Measurements from ENCODE around the gene ERO1B.
"Not testable (repeated sequence)": the region's sequence is repeated elsewhere in the genome, so short reads cannot be mapped to it uniquely, and the experiment has no call there.

ERO1B gene

GRCh38 chr1:236247286-236247685 lies 34.5 kb downstream of the ERO1B start:
- no peak for DNase-seq

DNA sequence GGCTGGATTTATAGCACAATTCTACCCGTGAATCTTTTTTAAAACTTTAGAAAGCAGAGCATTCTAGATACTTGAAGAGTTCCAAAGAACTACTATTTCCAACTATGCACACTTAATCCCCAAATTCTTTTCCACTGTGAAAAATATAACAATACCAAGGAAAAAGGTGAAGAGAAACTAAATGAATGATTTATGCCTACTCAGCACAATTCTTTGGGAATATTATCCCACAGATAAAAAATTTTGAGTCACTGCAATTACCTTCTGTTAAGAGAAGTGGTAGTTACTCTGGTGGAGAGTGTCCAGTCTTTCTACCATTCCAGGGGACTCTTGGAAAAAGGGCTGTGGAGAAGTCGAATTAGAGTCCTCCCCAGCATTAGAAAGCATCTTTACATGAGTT lies 39.2 kb downstream of the ERO1B start:
- DNase-seq: no peak

DNA sequence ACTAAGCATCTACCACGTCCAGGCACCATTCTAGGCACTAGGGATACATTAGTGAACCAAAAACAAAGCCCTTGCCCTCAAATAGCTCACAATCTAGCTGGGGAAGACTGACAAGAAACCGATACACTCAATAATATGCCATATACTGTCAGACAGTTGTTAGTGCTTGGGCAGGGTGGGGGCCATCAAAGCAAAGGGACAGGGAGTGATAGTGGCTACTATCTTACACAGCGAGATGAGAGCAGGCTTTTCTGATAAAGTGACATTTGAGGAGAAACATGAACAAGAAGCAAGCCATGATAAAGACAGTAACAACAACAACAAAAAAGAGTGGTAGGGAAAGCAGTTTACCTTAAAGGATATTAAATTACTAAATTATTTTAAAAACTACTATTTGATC lies 41.1 kb downstream of the ERO1B start:
- DNase-seq: no peak

DNA sequence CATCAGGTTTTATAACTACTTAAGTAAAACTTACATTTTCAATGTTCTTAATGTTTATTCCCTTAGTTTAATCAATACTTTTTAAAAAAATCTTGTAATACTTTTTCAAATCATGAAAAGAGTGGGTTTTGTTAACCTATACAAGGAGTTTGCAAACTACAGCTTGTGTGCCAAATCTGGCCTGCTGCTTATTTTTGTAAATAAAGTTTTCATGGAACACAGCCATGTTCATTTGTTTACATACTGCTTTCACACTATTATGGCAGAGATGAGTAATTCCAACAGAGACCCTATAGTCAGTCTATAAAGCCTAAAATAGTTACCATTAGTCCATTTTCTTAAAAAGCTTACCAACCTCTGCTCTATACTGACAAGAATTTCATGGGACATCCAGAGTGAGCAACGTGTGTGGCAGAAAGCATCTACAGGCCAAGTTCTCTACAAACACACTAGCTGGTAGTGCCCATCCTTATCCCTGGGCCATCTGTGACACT lies 42.6 kb downstream of the ERO1B start:
- no peak for DNase-seq

DNA sequence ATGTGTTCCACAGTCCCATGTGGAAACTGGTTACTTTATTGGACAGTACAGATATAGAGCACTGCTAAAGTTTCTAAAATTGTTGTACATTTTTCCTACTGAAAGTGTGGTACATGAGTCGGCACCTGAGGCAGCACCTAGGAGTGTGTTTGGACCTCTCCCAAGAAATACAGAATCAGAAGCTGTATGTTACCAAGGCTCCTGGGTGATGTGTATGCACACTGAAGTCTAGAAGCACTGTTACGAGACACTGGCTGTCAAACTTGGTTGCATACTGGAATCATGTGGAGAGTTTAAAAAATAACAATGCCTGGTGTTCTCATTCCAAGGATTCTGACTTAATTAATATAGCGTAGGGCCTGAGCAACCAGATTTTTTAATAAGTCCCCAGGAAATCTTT lies 46.6 kb downstream of the ERO1B start:
- no peak for DNase-seq

DNA sequence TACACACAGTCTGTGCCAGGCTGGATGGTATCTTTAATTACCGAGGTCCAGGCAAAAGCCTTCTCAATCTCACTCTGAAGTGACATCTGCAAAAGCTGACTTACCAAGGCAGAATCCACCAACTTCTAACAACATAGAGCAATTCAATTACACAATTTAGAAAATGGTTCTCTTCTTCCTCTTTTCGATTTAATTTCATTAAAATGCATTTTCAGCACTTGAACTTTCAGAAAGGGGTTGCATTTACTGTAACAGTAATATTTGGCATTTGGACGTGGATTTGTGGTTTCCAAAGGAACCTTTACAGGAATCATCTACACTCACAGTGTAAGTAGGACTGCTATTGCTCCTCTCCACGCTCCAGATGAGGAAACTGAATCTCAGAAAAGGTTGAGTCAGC lies 53.3 kb downstream of the ERO1B start:
- no peak for DNase-seq

GRCh38 chr1:236222632-236223031 lies 59.1 kb downstream of the ERO1B start:
- no peak for DNase-seq

DNA sequence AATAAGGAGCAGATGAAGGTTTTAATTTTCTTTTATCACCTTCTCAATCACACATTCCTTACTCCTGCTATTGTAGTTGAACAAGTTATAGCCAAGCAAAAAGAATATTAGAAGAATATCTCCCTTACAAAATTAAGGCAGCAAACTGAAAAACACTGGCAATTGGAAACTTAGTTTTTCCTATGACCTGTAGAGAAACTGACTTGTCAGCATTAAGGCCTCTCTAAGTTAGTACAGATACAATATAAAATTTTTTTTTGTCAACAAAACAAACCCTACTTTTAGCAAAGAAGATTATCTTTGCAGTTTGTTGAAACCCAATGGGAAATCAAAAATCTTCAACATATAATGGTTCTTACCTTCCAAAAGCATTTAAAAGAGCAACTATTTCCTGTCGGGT lies 61.3 kb downstream of the ERO1B start:
- no peak for DNase-seq

GRCh38 chr1:236214761-236215160 lies 67.0 kb downstream of the ERO1B start:
- DNase-seq: no peak

DNA sequence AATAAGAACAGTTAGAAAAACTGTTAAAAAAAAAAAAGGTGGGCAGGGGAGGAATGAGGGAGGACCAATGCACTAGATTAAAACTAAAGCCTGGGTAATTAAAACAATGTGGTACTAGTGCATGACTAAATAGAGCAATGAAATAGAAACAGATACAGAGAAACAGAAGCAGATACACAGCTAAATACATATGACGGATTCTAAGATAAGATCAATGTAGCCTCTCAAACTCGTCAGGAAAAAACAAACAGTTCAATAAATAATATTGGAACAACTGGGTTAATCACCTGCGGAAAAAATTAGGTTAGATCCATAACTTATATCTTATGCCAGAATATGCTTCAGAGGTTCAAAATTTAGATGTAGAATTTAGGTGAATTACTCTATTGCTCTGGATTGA lies 68.2 kb downstream of the ERO1B start:
- no peak for DNase-seq

DNA sequence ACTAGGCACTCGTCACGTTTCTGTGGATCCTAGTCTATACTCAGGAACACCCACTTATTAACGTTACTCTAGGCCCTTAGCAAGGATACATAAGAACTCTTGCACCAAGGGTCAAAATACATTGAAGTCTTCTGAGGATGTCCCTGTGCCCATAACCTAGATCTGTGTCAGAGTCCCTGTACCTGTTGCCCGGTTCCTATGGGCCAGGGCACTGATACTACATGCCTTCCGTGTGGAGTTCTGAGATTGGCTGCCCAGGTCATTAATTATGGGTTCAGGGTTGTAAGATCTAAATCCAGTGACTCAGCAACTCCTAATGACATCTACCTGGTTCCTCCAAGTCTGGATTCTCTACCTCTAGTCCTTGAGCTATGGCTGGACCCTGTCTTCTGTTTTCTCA lies 69.9 kb downstream of the ERO1B start:
- DNase-seq: no peak

DNA sequence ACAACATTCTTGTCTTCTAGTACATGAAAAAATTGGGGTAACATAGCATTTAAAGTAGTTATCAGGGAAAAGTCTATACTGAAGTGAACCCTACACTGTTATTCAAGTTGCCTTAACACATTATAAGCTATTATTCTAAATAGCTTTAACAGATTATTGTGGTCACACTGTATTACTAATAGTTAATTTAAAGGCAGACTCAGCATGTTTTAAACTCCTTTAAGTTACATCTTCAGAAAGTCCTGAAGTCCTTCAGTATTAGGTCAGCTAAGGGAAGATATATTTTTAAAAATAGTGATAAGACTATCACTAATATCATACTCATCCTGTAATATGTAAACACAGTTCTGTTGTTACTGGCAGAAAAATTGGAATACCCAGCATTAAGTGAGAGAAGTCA lies 72.0 kb downstream of the ERO1B start:
- no peak for DNase-seq

DNA sequence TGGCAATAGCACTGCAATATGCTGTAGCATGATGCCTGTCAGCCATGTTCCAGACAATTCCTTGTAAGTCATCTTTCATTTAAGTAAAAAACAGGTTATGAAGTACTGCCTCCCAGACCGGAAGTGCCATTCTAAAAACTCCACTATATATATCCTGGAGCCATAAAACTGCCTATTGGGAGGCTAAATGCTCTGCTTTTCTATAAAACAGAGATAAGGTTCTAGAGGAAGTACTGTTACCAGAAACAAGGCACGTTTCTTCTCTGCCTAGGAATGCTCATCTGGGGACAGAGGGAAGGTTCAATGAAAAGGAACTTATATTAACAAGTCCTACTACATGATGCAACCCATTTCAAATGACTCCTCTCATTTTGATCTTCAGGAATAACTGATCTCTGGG lies 72.6 kb downstream of the ERO1B start:
- DNase-seq: no peak

GRCh38 chr1:236207569-236207968 lies 74.2 kb downstream of the ERO1B start:
- DNase-seq: no peak

DNA sequence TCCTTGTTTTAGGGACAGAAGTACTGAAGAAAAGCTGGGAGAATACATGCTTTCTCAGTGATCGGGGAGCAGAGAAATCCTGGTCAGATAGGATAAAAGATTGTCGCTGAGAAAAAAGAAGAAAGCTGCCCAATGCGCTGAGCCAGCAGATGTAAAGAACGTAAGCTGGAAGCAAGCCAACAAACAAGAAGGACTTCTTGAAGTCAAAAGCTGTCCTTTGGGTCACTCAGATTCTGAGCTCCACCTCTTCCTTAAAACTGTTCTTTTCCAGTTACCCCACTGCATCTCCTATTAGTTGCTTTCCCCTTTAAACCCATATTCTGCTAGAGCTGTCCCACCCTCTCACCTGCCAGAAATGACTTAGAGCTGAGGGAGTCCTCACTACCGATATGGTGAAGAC lies 74.6 kb downstream of the ERO1B start:
- DNase-seq: no peak

DNA sequence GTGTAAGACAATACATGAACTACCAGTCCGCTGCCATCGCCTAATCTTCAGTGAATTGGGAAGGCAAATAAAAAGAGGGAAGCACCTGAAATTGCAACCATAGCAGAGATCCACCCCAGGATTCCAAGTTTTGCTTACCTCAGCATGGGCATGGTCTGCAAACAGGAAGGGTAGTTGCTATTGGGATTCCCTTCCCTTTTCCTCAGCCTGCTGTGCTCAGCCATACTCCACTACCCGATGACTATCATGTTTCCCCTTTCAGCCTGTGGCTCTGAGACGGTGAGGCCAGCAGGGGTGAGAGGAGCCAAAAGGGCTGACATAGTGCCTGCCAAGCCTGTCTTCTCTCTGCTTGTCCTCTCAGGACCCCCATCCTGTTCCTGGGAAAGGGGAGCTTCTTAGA lies 75.2 kb downstream of the ERO1B start:
- no peak for DNase-seq

DNA sequence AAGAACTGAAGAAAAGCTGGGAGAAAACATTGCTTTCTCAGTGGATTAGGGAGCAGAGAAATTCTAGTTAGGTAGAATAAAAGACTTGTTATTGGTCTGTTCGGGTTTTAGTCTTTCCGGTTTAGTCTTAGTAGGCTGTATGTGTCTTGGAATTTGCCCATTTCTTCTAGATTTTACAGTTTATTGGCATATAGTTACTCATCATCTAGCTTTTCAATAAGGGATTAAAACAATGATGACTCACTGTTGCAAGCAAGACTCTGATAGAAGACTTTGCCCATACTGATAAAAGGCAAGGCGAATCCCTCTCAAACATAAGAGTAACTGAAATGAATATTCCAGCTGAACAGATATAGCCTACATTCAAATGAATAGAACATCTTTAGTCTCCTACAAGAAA lies 77.1 kb downstream of the ERO1B start:
- no peak for DNase-seq

DNA sequence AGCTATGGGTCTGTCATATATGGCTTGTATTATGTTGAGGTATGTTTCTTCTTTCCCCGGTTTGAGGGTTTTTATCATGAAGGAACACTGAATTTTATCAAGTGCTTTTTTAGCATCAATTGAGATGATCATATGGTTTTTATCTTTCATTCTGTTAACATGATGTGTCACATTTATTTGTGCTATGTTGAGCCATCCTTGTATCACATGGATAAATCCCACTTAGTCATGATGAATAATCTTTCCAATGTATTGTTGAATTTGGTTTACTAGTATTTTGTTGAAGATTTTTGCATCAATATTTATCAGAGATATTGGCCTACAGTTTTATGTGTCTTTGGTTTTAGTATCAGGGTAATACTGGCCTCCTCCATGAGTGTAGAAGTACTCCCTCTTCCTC lies 77.7 kb downstream of the ERO1B start:
- no peak for DNase-seq

DNA sequence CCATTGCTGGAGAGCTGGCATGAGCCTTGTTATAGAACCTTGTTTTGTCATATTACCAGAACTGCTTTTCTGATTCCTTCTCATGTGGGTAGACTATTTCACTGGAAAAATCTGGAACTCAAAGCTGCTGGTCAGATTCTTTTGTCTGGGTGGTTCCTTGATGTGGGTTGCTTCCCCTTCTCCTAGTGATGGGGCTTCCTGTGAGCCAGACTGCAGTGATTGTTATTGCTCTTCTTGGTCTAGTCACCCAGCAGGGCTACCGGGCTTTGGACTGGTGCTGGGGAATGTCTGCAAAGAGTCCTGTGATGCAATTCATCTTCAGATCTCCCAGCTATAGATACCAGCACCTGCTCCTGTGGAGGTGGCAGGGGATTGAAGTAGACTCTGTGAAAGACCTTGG lies 80.0 kb downstream of the ERO1B start:
- DNase-seq: no peak

DNA sequence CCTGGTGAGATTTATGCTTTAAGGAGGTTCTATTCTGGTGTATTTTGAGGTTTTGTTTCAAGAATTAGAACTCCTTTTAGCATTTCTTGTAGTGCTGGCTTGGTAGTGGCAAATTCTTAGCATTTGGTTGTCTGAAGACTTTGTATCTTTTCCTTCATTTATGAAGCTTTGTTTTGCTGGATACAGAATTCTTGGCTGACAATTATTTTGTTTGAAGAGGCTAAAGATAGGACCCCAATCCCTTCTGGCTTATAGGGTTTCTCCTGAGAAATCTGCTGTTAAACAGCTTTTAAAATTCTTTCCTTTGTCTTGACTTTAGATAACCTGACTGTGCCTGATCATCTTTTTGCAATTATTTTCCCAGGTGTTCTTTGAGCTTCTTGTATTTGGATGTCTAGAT lies 80.8 kb downstream of the ERO1B start:
- DNase-seq: no peak

- DNase-seq: no peak
Measured at GRCh38 chr1:236193184-236193583, 88.6 kb downstream of the ERO1B start.

DNA sequence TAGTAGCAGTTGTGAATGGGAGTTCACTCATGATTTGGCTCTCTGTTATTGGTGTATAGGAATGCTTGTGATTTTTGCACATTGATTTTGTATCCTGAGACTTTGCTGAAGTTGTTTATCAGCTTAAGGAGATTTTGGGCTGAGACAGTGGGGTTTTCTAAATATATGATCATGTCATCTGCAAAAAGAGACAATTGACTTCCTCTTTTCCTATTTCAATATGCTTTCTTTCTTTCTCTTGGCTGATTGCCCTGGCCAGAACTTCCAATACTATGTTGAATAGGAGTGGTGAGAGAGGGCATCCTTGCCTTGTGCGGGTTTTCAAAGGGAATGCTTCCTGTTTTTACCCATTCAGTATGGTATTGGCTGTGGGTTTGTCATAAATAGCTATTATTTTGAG lies 93.7 kb downstream of the ERO1B start:
- DNase-seq: not testable (repeated sequence)

DNA sequence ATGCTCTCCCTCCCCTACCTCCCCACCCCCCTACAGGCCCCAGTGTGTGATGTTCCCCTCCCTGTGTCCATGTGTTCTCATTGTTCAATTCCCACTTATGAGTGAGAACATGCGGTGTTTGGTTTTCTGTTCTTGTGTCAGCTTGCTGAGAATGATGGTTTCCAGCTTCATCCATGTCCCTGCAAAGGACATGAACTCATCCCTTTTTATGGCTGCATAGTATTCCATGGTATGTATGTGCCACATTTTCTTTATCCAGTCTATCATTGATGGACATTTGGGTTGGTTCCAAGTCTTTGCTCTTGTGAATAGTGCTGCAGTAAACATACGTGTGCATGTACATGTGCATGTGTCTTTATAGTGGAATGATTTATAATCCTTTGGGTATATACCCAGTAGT lies 95.3 kb downstream of the ERO1B start:
- DNase-seq: not testable (repeated sequence)

DNA sequence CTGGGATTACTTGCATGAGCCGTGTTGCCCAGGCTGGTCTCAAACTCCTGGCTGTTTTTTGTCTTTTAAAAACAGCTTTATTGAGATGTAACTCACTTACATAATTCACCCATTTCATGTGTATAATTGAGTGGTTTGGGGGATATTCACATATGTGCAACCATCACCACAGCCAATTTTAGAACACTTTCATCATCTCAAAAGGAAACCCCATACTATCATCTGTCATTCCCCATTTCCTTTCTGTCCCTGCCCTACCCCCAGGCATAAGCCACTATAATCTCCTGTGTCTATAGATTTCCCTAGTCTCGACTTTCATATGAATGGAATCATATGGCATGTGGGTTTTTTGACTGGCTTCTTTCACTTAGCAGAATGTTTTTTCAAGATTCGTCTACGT lies 96.1 kb downstream of the ERO1B start:
- DNase-seq: no peak

DNA sequence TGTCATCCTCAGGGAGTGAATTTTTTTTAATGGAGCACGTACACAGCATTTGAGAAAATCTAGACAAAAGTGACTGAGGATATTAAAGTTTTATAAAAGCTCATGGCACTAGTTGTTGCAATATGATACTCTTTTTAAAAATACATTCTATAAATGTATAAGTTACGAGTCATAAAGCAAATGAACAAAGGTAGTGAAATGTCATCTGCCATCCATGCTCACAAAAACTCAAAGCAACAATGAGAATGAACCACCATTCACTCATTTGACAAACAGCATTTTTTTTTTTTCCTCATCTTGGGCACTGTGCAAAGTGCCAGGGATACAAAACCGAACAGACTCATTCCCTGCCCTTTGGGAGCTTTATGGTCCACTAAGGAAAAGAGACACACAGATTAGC lies 100.7 kb downstream of the ERO1B start:
- no peak for DNase-seq

DNA sequence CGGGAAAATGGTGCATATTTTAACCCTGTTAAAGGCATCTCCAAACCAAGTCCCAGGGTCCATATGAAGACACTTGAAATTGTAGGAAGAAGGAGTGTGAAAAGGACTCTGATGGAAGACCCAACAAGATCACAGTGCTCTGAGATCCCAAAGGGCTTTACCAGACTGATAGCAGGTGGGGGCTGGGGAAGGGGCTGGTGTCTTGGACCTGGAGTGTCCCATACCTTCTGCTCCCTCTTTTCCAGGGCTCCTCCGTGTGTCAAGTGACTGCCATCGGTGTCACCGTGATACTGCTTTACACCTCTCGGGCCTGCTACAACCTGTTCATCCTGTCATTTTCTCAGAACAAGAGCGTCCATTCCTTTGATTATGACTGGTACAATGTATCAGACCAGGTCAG lies 102.1 kb downstream of the ERO1B start:
- no peak for DNase-seq

All from activated T-cell treated with anti-CD3 and anti-CD28 coated beads, Interleukin-2, amount 50 U/mL, for 1 hour (primary cell).